HEK293T (cell line): Measurements from ENCODE around the gene FOXK2.

ENCODE experiments used
- BHLHE40 ChIP-seq: fragments of 450-650 bp; IDR thresholded peaks from 2 replicates; pipeline ENCODE4 v1.6.1; 2016; ENCODE audit warnings: mild to moderate bottlenecking, moderate library complexity, borderline replicate concordance
- CTBP1 ChIP-seq: fragments of 450-650 bp; IDR thresholded peaks from 2 replicates; pipeline ENCODE4 v1.6.1; 2016; ENCODE audit warnings: borderline replicate concordance
- ELF4 ChIP-seq: fragments of 450-650 bp; IDR thresholded peaks from 2 replicates; pipeline ENCODE4 v1.6.1; 2017; ENCODE audit warnings: antibody characterized with exemption
- FOXA1 ChIP-seq: fragments of 450-650 bp; IDR thresholded peaks from 2 replicates; pipeline ENCODE4 v1.6.1; 2016; ENCODE audit warnings: mild to moderate bottlenecking
- FOXM1 ChIP-seq: fragments of 450-650 bp; IDR thresholded peaks from 2 replicates; pipeline ENCODE4 v1.6.1; 2017; ENCODE audit warnings: mild to moderate bottlenecking, borderline replicate concordance
- LEF1 ChIP-seq: fragments of 450-650 bp; IDR thresholded peaks from 2 replicates; pipeline ENCODE4 v1.6.1; 2017; ENCODE audit warnings: mild to moderate bottlenecking, borderline replicate concordance
- SUZ12 ChIP-seq: fragments of 450-650 bp; IDR thresholded peaks from 2 replicates; pipeline ENCODE4 v1.6.1; 2016; ENCODE audit warnings: mild to moderate bottlenecking
- TF ChIP-seq, protein P1 (sequence below): fragments of 450-650 bp; IDR thresholded peaks from 2 replicates; pipeline ENCODE4 v1.6.1; 2016

DNA sequence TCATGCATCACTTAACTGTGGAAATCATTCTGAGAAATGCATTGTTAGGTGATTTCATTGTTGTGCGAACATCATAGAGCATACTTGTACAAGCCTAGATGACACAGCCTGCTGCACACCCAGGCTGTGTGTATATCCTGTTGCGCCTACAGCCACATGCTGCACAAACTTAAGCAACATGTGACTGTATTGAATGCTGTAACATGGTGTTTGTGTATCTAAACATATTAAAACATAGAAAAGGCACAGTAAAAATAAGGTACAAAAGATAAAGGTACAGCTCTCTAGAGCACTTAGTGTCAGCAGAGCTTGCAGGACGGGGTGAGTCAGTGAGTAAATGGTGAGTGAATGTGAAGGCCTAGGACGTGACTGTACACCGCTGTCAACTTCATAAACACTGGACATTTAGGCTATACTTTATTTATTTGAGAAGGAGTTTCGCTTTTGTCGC lies 11.9 kb downstream of the FOXK2 start:
- TF ChIP-seq SUZ12 = no peak
- no peak for TF ChIP-seq FOXA1
- TF ChIP-seq LEF1 = no peak
- TF ChIP-seq, protein P1, sequence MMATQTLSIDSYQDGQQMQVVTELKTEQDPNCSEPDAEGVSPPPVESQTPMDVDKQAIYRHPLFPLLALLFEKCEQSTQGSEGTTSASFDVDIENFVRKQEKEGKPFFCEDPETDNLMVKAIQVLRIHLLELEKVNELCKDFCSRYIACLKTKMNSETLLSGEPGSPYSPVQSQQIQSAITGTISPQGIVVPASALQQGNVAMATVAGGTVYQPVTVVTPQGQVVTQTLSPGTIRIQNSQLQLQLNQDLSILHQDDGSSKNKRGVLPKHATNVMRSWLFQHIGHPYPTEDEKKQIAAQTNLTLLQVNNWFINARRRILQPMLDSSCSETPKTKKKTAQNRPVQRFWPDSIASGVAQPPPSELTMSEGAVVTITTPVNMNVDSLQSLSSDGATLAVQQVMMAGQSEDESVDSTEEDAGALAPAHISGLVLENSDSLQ = no peak
- TF ChIP-seq CTBP1 = no peak
- TF ChIP-seq FOXM1 = no peak
- TF ChIP-seq ELF4 = no peak
- no peak for TF ChIP-seq BHLHE40
